Kidney epithelial cell (primary cell): ENCODE data around the gene LCN15. TPM values are rescaled to one million over a fixed set of nuclear protein-coding genes. Genes with fewer than 3 reads are reported as not detected.
A peak's percentile ranks its signal among the peaks of the same experiment; 100 is the strongest.
"Not testable (repeated sequence)": the region's sequence is repeated elsewhere in the genome, so short reads cannot be mapped to it uniquely, and the experiment has no call there.

Source experiments
- DNase-seq: peaks from one replicate; pipeline ENCODE4 v3.0.0-alpha.2; 2010; ENCODE audit warnings: low read depth
- H3K27me3 ChIP-seq: 2 replicates; pipeline ENCODE4 v1.6.0; 2011; ENCODE audit warnings: low read length; ENCODE audit not compliant: control insufficient read depth, insufficient read depth
- H3K36me3 ChIP-seq: 2 replicates; pipeline ENCODE4 v1.5.1; 2011; ENCODE audit warnings: low read length; ENCODE audit not compliant: control insufficient read depth, insufficient read depth
- H3K4me3 ChIP-seq: 2 replicates; pipeline ENCODE4 v1.5.1; 2011; ENCODE audit warnings: low read depth, mild to moderate bottlenecking, control low read depth, low read length
- CTCF ChIP-seq: IDR thresholded peaks from 2 replicates; pipeline ENCODE4 v1.5.1; 2011; ENCODE audit warnings: mild to moderate bottlenecking, moderate library complexity, low read length, control low read depth, inconsistent platforms; ENCODE audit not compliant: insufficient read depth, poor library complexity, severe bottlenecking
- total RNA-seq: library from RNA; depleted of rRNA; stranded (reverse); fragments of >200 nt; gene quantifications from 2 replicates; pipeline ENCODE4 v1.2.3, GENCODE V29; 2015

Gene LCN15
- total RNA-seq, 1 donor from 2014 or later, result not detected

DNA sequence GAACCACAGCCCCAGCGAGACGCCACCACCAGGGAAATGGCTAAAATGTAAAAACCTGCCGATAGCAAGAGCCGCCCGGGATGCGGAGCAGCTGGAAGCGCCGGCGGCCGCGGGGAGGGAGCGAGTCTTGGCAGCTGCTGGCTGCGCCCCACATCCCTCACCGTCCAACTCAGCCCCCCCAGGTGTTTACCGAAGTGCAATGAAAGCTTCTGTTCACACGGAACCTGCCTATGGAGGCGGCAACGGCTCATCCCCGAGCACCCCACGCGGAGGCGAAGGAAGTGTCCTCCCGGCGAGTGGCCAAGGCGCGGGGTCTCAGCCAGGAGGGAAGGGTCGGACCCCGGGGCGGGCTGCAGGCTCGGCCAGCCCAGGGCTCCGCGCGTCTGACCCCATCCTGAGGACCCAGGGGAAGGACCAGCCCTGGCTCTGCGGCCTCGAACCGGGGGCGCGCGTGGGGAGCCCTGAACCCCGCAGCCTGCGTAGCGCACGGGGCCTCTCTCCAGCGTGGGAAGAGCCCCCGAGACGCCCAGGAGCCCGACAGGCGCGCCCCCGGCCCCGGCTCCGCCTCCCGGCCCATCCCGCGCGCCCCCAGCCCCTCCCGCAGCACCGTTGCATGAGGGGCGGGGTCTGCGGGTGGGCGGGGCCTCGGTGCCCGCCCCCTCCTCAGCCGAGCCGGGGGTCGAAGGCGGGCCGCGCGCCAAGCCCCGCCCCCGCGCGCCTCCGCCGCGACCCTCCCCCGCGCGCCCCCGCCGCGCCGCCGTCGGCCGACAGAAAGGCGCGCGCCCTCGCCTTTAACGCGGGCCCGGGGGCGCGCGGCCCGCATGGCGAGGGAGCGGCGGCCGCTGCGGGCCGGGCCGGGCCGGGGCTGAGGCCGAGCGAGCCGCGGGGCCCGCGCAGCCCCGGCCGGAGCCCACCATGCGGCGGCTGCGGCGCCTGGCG lies 52.3 kb downstream of the LCN15 start, which contains the start of gene DIPK1B:
Gene DIPK1B (plus strand): TSS at position 822 of the 939 bp plus-strand sequence. CDS start 94 bp downstream, at position 916.
- Histone ChIP-seq H3K36me3 (no peaks in the 10 kb centered on the region), H3K27me3 (peaks cover 15% of the 10 kb centered on the region), H3K4me3 (peak within 1 kb of the TSS; percentile 55)
- DNase-seq, result no peak
- TF ChIP-seq CTCF, result no peak

- not testable (repeated sequence) for H3K4me3 ChIP-seq, DNase-seq, H3K36me3 ChIP-seq
- H3K27me3 ChIP-seq, result peaks cover 15% of the 10 kb centered on the region
These were observed 53.1 kb downstream of the LCN15 start for GRCh38 chr9:136711219-136711648.

- H3K4me3 ChIP-seq, result no peak overlapping the region
- DNase-seq, result no peak
These were observed 53.8 kb downstream of the LCN15 start for GRCh38 chr9:136710543-136710942.

More at GRCh38 chr9:136710543-136710942, 53.8 kb downstream of the LCN15 start:
- Histone ChIP-seq H3K36me3 (no peaks in the 10 kb centered on the region), H3K27me3 (peaks cover 15% of the 10 kb centered on the region)
- TF ChIP-seq CTCF, result no peak

Other genes with a start within 250 kb of the LCN15 start
- gene NOTCH1, start 218.5 kb downstream of the LCN15 start, total RNA-seq, result 40.9 and 52.4 TPM in 2 replicates
- gene EGFL7, start 101.6 kb downstream of the LCN15 start, total RNA-seq, result 56.2 and 58.7 TPM in 2 replicates
- gene AGPAT2, start 77.1 kb downstream of the LCN15 start, total RNA-seq, result 72.9 and 81.2 TPM in 2 replicates
- gene DIPK1B, start 51.9 kb downstream of the LCN15 start, total RNA-seq, result 17.1 and 27.0 TPM in 2 replicates
- gene LCN10, start 21.6 kb downstream of the LCN15 start, total RNA-seq, result 0.21 TPM in 1 of 2 replicates, not detected in the other
- gene LCN6, start 16.0 kb downstream of the LCN15 start, total RNA-seq, result not detected in 2 replicates
- not detected in 2 replicates for gene LCN8, start 6.3 kb downstream of the LCN15 start, total RNA-seq
- 69.8 and 79.8 TPM in 2 replicates for gene TMEM141, start 26.8 kb upstream of the LCN15 start, total RNA-seq
- 0.84 and 0.89 TPM in 2 replicates for gene CCDC183, start 31.8 kb upstream of the LCN15 start, total RNA-seq
- 99.3 and 118 TPM in 2 replicates for gene RABL6, start 43.4 kb upstream of the LCN15 start, total RNA-seq
- 0.75 and 0.96 TPM in 2 replicates for gene AJM1, start 78.0 kb upstream of the LCN15 start, total RNA-seq
- 124 and 129 TPM in 2 replicates for gene PHPT1, start 84.9 kb upstream of the LCN15 start, total RNA-seq
- 3.7 and 6.4 TPM in 2 replicates for gene MAMDC4, start 87.8 kb upstream of the LCN15 start, total RNA-seq
- gene EDF1, start 101.8 kb upstream of the LCN15 start, total RNA-seq, result 792 and 948 TPM in 2 replicates
- 17.5 and 17.7 TPM in 2 replicates for gene TRAF2, start 122.0 kb upstream of the LCN15 start, total RNA-seq
- 174 and 222 TPM in 2 replicates for gene FBXW5, start 180.2 kb upstream of the LCN15 start, total RNA-seq
- not detected in 2 replicates for gene C8G, start 180.7 kb upstream of the LCN15 start, total RNA-seq
- gene LCN12, start 187.8 kb upstream of the LCN15 start, total RNA-seq, result 1.2 TPM in 1 of 2 replicates, not detected in the other
- 2.0 and 3.8 TPM in 2 replicates for gene PTGDS, start 213.0 kb upstream of the LCN15 start, total RNA-seq
- not detected in 2 replicates for gene LCNL1, start 218.5 kb upstream of the LCN15 start, total RNA-seq
- 42.2 and 46.8 TPM in 2 replicates for gene PAXX, start 227.9 kb upstream of the LCN15 start, total RNA-seq
- gene CLIC3, start 232.1 kb upstream of the LCN15 start, total RNA-seq, result 0.75 TPM in 1 of 2 replicates, not detected in the other